ENCODE measurements around the gene CHST14.

The CHST14 gene

DNA sequence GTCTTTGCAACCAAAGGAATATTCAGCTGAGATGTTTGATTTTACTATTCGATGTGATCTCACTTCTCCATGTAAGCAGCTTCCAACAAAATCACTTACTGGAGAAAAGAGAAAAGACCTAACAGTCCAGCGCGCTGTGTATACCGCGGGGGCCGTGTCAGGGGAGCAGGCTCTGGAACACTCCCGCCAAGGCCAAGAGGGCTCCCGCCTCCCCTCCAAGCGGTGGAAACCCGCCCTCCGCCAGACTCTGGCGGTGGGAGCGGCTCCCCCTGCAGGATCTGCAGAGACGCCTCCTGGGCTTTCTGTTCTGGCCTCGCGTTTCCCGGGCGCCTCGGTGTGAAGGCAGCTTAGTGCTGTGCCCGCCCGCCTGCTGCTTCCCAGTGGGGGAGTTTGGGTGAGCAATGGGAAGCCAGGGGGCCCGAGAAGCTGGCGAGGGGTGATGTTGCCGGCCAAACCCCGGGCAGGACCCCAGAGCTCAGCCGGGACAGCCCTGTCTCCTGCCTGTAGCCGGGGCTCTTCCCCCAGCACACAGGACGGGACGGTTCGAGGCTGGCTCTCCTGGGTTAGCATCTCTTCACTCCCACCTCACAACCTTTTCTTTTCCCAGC lies 36.3 kb downstream of the CHST14 start:
- Histone ChIP-seq H3K4me1 (ENCODE audit: insufficient read depth, low read length) (peaks cover 4% of the 10 kb centered on the region; the same call in 1 of the 2 replicates), H3K36me3 (ENCODE audit: insufficient read depth, low read depth, low read length) (no peaks in the 10 kb centered on the region), H3K9me3 (ENCODE audit: insufficient read depth, low read depth, low read length) (no peaks in the 10 kb centered on the region), H3K9ac (ENCODE audit: low read depth, low read length) (no peak overlapping the region), H3K27ac (ENCODE audit: low read length) (no peak overlapping the region), H3K27me3 (ENCODE audit: insufficient read depth, low read length) (peaks cover 49% of the 10 kb centered on the region), H3K4me3 (ENCODE audit: low read length) (peak overlapping the region; percentile 58; the same call in 1 of the 2 replicates)

DNA sequence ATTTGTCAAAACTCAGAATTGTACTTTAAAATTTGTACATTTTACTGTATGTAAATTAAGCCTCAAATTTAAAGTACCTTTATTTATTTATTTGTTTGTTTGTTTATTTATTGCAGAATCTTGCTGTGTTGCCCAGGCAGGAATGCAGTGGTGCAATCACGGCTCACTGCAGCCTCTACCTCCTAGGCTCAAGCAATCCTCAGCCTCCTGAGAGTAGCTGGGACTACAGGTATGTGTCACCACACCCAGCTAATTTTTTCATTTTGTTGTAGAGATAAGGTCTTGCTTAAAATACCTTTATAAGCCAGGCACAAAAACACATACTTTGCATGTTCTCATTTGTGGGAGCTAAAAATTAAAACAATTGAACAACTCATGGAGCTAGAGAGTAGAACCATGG lies 37.4 kb downstream of the CHST14 start:
- H3K9ac ChIP-seq (ENCODE audit: low read depth, low read length) = no peak overlapping the region
- peaks cover 60% of the 10 kb centered on the region for H3K27me3 ChIP-seq (ENCODE audit: insufficient read depth, low read length)
- peaks cover 4% of the 10 kb centered on the region; the same call in 1 of the 2 replicates for H3K4me1 ChIP-seq (ENCODE audit: insufficient read depth, low read length)
- H3K9me3 ChIP-seq (ENCODE audit: insufficient read depth, low read depth, low read length) = no peaks in the 10 kb centered on the region
- no peaks in the 10 kb centered on the region for H3K36me3 ChIP-seq (ENCODE audit: insufficient read depth, low read depth, low read length)
- no peak overlapping the region for H3K27ac ChIP-seq (ENCODE audit: low read length)
- H3K4me3 ChIP-seq (ENCODE audit: low read length) = no peak overlapping the region

DNA sequence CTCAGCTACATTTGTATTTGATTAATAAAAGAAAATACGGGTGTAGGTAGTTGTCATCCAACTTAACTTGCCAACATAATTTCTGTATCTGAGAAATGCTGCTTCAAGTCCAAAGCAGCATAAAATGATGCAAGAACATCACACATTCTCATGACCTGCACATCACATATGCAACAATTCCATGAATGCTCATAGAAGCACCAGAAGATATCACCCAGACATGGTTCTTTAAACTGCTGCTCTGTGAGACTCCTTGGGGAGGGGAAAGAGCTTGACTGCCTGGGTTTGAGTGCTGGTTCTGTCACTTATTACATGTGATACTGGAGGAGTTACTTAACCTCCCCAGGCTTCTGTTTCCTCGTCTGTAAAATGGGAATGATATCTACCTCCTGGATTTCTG lies 39.4 kb downstream of the CHST14 start:
- Histone ChIP-seq H3K36me3 (ENCODE audit: insufficient read depth, low read depth, low read length) (no peaks in the 10 kb centered on the region), H3K4me1 (ENCODE audit: insufficient read depth, low read length) (peaks cover 4% of the 10 kb centered on the region; the same call in 1 of the 2 replicates), H3K27ac (ENCODE audit: low read length) (no peak overlapping the region), H3K4me3 (ENCODE audit: low read length) (no peak overlapping the region), H3K9ac (ENCODE audit: low read depth, low read length) (no peak overlapping the region), H3K27me3 (ENCODE audit: insufficient read depth, low read length) (peaks cover 68% of the 10 kb centered on the region), H3K9me3 (ENCODE audit: insufficient read depth, low read depth, low read length) (no peaks in the 10 kb centered on the region)

DNA sequence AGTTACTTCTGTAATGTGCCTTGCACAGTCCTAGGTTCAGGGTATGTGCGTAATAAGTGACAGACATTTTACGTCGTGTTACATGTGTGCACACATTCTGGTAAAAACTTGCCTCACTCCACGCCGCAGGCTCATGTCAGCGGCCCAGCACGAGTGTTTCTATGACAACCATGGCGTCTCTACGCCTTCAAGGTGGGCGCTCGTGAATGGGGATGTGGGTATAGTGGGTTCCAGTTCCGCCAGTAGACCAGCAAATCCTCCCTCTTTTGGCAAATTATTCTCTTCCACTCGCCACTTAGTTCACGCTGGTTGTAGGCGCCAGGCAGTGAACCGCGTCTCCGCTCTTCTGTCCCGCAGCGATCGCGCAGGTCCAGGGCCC lies 40.3 kb downstream of the CHST14 start:
- Histone ChIP-seq H3K4me1 (ENCODE audit: insufficient read depth, low read length) (peaks cover 4% of the 10 kb centered on the region; the same call in 1 of the 2 replicates), H3K9me3 (ENCODE audit: insufficient read depth, low read depth, low read length) (no peaks in the 10 kb centered on the region), H3K4me3 (ENCODE audit: low read length) (peak overlapping the region; percentile 73), H3K9ac (ENCODE audit: low read depth, low read length) (peak overlapping the region; percentile 74; the same call in 1 of the 2 replicates), H3K27me3 (ENCODE audit: insufficient read depth, low read length) (peaks cover 71% of the 10 kb centered on the region), H3K36me3 (ENCODE audit: insufficient read depth, low read depth, low read length) (no peaks in the 10 kb centered on the region), H3K27ac (ENCODE audit: low read length) (no peak overlapping the region)

DNA sequence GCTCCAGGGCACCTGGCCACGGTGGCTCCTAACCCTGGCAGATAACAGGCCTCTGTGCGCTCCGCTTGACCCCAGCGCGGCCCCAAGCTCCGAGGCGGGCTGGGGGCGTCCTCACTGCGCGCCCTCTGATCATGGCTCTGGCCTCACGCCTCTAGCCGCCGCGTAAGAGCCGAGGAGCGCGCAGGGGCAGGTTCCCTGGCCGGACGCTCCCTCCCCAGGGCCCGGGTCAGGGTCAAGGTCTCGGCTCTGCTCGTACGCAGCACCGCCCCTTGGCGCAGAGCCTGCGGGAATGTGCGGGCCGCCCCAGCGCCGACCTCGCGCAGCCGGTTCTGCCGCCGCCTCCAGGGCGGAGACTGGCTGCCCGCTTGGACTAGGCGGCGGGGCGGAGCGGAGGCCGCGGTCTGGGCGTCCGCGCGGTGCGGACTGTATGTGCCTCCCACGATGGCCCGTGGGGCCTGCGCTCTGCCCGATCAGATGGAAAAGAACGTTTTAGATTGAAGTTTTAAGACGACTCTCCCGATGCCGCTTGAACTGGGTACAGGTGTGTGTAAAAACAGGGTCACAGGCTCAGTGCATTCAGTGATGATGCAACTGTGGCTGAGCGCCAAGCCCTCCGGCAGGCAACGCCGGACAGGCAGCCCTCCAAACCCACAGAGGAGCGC lies 40.8 kb downstream of the CHST14 start:
- Histone ChIP-seq H3K4me3 (ENCODE audit: low read length) (peak overlapping the region; percentile 73), H3K9me3 (ENCODE audit: insufficient read depth, low read depth, low read length) (no peaks in the 10 kb centered on the region), H3K27me3 (ENCODE audit: insufficient read depth, low read length) (peaks cover 66% of the 10 kb centered on the region), H3K36me3 (ENCODE audit: insufficient read depth, low read depth, low read length) (no peaks in the 10 kb centered on the region), H3K9ac (ENCODE audit: low read depth, low read length) (peak overlapping the region; percentile 74; the same call in 1 of the 2 replicates), H3K27ac (ENCODE audit: low read length) (no peak overlapping the region), H3K4me1 (ENCODE audit: insufficient read depth, low read length) (peaks cover 3% of the 10 kb centered on the region; the same call in 1 of the 2 replicates)

DNA sequence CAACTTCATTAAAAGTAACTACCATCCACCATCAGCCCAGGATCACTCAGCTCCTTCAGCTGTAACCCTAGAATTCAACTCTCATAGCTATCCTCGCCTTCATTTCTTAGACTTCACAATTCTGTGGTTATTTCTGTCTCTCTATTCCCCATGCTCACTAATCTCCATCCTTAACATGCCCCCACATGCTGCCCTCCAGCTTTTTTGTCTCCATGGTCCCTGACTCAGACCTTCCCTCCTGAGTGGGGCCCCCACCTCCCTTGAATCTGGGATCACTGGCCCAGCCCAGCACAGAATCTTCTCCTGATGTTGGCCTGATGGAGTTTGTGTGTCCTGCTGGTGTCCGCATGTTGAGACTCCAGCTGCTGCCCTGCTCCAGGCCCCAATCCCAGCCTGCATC lies 41.7 kb downstream of the CHST14 start:
- H3K9ac ChIP-seq (ENCODE audit: low read depth, low read length) = peak overlapping the region; percentile 74; the same call in 1 of the 2 replicates
- H3K27ac ChIP-seq (ENCODE audit: low read length) = no peak overlapping the region
- peaks cover 60% of the 10 kb centered on the region for H3K27me3 ChIP-seq (ENCODE audit: insufficient read depth, low read length)
- no peaks in the 10 kb centered on the region for H3K4me1 ChIP-seq (ENCODE audit: insufficient read depth, low read length)
- H3K4me3 ChIP-seq (ENCODE audit: low read length) = no peak overlapping the region
- H3K9me3 ChIP-seq (ENCODE audit: insufficient read depth, low read depth, low read length) = no peaks in the 10 kb centered on the region
- no peaks in the 10 kb centered on the region for H3K36me3 ChIP-seq (ENCODE audit: insufficient read depth, low read depth, low read length)

DNA sequence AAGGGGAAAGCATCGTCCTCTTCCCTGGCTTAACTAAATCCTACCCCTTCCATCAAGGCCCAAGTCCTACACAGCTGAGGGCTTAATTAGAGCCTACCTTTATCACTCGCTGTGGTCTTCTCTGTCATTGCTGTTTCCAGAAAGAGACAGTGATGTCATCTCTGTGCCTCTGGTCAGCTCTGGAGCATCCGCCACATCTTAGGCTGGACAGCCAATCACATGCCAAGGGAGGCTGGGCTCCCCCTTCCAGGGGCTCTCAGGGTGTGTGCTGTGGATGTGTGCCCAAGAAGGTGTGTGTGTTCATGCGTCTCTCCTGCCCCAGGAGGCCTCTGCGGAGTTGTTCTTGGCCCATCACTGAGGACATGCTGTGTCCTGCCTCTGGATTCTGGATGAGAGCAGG lies 42.8 kb downstream of the CHST14 start:
- no peaks in the 10 kb centered on the region for H3K4me1 ChIP-seq (ENCODE audit: insufficient read depth, low read length)
- H3K27ac ChIP-seq (ENCODE audit: low read length) = no peak overlapping the region
- H3K9me3 ChIP-seq (ENCODE audit: insufficient read depth, low read depth, low read length) = no peaks in the 10 kb centered on the region
- no peak overlapping the region for H3K4me3 ChIP-seq (ENCODE audit: low read length)
- H3K27me3 ChIP-seq (ENCODE audit: insufficient read depth, low read length) = peaks cover 49% of the 10 kb centered on the region
- no peak overlapping the region for H3K9ac ChIP-seq (ENCODE audit: low read depth, low read length)
- no peaks in the 10 kb centered on the region for H3K36me3 ChIP-seq (ENCODE audit: insufficient read depth, low read depth, low read length)

DNA sequence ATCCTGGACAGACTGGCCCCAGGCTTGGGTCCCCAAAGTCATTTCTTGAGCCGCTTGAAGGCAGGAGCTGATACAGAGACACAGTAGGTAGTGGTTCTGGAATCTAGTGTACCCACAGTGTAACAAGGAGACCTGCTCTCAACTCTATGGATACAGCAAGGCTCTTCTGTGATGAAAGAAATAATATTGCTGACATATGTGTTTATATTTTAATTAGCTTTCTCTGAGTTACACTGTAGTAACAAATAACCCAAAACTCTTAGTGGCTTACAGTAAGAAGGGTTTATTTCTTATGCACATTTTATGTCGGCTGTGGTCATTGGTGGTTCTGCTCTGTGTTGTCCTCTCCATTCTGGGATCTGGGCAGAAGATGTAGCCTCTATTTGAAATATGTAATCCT lies 45.5 kb downstream of the CHST14 start:
- Histone ChIP-seq H3K4me3 (ENCODE audit: low read length) (no peak overlapping the region), H3K36me3 (ENCODE audit: insufficient read depth, low read depth, low read length) (no peaks in the 10 kb centered on the region), H3K27me3 (ENCODE audit: insufficient read depth, low read length) (peaks cover 30% of the 10 kb centered on the region), H3K27ac (ENCODE audit: low read length) (no peak overlapping the region), H3K9me3 (ENCODE audit: insufficient read depth, low read depth, low read length) (no peaks in the 10 kb centered on the region), H3K9ac (ENCODE audit: low read depth, low read length) (no peak overlapping the region), H3K4me1 (ENCODE audit: insufficient read depth, low read length) (no peaks in the 10 kb centered on the region)

Measured in iPS-20b (cell line).